Measurements from ENCODE around the gene ZNF45.

GRCh38 chr19:43966079-43966694, 31.1 kb upstream of the ZNF45 start:
- TF ChIP-seq CTCF (conservative IDR thresholded peaks at IDR 0.05; ENCODE audit: low read depth, low read length) (no peak), EZH2 (IDR thresholded peaks at IDR 0.05; ENCODE audit: borderline replicate concordance, low read depth, low read length, poor library complexity, severe bottlenecking) (no peak)

Measured in A673 (cell line).